GM19452 (cell line): ENCODE measurements around the gene PACSIN2.
"Not testable (repeated sequence)": the region's sequence is repeated elsewhere in the genome, so short reads cannot be mapped to it uniquely, and the experiment has no call there.

Experiments used
- ATAC-seq: cut with Tn5 transposase; IDR thresholded peaks from one replicate; pipeline ENCODE4 v1.9.1; 2021; ENCODE audit not compliant: unreplicated experiment

PACSIN2 gene

DNA sequence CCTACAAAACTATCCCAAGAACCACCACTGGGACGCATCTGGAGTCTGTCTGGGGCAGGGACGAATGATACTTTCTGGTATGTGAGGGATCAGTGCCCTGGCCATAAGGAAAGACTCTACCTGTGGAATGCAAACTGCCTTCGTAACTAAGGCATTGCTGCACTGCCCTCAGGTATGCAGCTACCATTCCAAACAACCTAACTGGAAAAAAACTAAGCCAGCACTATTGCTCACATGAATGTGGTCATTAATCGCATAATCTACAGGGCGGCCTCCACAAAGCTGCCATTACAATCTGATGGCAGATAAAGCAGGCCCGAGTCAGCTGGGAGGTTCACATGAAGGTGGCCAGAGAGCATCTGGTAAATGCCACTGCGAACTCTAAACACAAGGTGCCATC is 3.9 kb downstream of the PACSIN2 start:
- ATAC-seq: no peak

GRCh38 chr22:43009444-43009843 is 5.5 kb downstream of the PACSIN2 start:
- ATAC-seq: no peak

DNA sequence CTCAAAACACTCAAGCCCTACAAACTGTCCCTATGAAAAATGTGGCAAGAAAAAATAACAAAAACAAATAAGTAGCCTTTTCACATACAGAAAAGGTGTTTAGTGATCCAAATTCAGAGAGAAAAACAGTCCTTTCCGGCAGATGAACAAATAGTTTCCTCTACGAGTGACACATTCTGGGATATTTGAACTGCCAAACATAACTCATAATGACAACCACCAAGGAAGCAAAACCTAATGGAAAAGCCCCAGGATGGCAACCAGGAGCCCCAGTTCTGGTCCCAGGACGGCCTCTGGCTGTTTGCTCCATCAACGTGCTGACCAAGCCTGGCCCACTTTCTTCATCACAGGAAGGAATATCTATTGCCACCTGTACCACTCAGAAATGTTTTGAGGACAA is 6.0 kb downstream of the PACSIN2 start:
- ATAC-seq: no peak

DNA sequence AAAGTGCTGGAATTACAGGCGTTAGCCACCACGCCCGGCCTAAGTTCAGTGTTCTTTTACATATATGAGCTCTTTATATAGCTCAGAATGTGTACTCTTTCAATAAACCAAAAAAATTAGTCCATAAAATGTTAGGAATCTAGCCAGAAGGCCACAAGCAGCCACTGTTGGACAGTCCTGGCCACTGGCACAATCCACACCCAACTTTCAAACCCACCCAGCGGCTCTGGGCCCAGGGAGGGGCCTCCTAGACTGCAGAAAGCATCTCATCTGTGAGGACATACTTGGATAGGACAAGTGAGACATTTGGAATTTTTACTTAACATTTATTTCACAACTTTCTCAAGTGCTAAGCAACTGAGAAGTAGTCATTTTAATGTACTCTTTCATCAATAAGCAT is 6.4 kb downstream of the PACSIN2 start:
- ATAC-seq: no peak

DNA sequence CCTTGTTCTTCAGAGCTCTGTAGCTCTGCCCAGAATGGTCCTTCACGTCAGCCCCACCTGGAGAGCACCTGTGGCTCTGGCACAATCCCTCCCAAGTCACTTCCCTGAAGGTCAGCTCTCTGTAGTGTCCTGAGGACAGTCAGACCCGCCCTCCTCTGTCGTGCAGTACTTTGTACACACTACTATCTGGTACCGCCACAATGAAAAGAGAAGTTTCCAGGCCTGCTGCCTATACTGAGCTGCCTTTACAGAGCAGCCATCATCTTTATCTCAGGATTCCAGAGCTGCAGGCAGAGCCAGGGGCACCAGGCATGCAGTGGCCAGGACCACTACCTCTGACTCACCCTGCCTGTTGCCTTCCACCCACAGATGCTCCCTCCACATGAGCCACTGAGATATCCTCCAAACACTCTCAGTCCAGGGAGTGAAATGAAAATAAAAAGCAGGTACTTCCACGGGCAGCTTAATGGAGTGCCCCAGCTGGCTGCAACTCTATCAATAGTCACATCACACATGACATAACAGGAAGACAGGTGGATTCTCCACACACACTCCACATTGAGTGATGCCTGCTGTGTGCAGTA is 7.3 kb downstream of the PACSIN2 start:
- ATAC-seq: no peak

GRCh38 chr22:43006753-43007152 is 8.2 kb downstream of the PACSIN2 start:
- no peak for ATAC-seq

- no peak for ATAC-seq
Observed at GRCh38 chr22:43006016-43006505, 8.9 kb downstream of the PACSIN2 start.

- ATAC-seq: no peak
Observed at GRCh38 chr22:43005106-43005505, 9.8 kb downstream of the PACSIN2 start.

GRCh38 chr22:43004362-43005035 is 10.4 kb downstream of the PACSIN2 start:
- ATAC-seq: no peak

GRCh38 chr22:43002202-43002586 is 12.8 kb downstream of the PACSIN2 start:
- ATAC-seq: no peak

- no peak for ATAC-seq
Observed at GRCh38 chr22:43001271-43002201, 13.4 kb downstream of the PACSIN2 start.

DNA sequence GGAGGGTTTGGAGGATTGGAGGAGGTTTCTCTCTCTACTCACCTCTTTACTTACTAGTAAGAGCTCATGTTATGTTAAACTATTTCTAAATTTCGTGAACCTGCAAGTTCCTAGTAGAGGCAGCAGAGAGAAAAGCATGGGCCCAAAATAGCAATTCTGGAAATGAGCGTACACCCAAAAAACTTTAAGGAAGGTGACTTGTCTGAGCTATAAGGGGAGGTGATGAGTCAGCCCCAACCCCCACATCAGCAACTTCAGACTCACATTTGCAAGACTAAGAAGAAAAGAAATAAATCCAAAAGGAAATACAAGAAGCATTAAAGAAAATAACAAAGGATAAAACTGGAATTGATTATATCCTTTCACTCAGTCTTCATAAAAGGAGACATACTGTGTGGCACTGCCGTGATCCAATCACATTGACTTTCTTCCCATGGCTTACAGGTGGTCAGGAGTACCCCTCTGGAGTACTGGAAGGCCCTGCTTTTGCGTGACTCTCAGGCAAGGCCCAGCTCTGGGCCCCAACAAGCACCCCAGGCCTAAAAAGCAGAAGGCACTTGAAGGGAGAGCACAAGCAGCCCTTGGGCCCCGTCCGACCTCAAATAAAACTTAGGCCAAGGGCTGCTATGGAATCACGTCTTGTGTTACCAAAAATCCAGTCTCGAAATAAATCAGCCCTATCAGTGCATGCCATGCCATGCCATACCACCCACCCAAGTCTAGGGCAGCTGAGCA is 14.3 kb downstream of the PACSIN2 start:
- ATAC-seq: no peak

DNA sequence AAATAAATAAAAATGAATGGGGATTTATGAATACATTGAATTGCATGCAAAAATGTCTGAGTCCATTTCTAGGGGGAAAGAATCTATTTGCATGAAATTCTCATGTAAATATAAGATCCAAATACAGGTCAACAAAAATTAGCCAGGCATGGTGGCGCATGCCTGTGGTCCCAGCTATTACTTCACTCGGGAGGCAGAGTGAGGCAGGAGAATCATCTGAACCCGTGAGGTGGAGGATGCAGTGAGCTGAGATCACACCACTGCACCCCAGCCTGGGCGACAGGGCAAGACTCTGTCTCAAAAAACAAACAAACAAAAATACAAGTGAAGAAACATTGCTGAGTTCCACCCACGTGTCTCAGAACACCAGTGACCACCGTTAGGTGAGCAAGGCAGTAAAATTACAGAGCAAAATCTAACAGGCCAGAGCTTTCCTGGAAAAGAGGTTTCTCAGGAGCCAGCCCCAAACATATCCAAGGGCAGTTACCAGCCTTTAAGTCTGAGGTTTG is 17.3 kb downstream of the PACSIN2 start:
- ATAC-seq: no peak

DNA sequence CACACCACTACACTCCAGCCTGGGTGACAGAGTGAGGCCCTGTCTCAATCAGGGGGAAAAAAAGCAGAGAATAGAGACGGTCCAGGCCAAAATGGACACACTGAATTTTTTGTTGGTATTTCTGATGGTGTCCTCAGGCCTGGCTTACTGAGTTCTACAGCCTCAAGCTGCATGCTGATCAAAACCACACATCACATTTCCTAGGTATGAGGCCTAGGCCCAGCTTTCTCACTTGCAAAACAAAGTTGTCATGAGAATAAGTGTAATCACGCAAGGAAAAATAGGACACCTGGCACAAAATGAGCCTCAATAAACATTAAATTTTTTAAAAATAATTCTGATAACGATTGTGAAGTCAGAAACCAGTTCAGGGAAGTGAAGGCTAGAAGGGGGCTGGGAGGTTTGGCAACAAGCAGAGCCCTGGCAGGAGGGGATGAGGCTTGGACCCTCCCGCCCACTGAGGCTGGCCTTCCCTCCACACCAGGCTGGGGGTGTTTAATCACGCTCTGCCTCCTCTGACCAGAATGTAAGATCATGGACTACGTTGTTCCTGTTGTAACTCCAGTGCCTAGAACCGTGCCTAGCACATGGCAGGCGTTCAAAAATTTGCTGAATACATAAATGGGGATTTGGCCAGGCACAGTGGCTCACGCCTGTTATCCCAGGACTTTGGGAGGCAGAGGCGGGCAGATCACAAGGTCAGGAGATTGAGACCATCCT is 18.1 kb downstream of the PACSIN2 start:
- ATAC-seq: no peak

- not testable (repeated sequence) for ATAC-seq
Observed at GRCh38 chr22:42995654-42996053, 19.3 kb downstream of the PACSIN2 start.

DNA sequence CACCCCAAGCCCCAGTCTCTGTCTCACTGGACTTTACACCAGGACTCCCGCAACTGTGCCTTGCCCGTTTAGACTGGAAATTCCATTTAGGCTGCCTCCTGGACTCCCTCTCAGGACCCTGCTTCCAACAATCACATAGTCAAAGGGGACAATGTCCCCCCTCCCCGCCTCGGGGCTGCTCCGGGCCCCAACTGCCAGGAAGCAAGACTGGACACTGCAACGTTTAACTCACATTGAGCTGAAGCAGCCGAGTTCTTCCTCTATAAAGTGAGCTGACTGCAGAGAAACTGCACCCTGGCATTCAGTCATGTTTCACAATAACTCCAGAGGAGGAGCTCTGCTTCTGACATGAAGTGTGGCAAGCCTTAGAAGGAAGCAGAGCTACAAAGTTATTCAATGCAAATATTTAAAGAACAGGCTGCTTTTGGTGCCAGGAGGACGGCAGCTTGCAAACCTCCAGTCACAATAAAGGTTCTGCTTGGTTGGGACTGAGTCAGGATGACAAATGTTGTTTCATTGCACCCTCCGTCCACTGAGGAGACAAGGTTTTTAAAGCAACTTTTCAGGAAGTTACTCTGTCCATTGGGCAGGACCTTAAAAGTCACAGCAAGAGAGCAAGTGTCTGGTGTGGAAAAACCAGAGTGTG is 19.9 kb downstream of the PACSIN2 start:
- ATAC-seq: no peak

DNA sequence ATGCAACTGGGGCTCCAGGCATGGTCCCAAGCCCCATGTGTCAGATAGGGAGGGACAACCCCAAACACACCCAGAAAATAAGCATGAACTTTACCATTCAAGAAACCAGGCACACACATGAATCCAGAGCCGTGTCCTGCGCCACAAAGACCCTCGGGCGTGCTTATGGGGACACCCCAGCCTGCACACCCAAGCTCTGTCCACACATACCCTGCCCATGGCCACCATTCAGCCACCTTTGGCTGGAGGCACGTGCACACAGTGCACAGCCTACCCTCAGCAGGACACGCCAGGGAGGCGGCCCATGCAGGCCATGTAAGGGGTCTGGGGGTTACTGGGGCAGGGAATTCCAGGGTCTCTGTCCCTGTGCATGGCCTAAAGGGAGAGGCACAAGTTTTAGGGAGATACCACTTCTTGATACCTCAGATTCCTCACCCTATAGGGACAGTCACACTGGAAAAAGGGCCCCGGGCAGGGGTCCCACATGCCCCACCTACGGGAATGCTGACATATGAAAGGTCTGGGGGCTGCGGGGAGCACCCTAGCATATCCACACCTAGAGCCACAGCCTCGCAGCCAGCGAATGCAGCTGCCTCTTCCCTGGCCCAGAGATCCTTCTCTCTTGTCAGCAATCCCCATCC is 20.6 kb downstream of the PACSIN2 start:
- no peak for ATAC-seq

GRCh38 chr22:42993651-42994275 is 21.2 kb downstream of the PACSIN2 start:
- ATAC-seq: no peak
